Tibial nerve (tissue), 4 donors: ENCODE data around the gene SLN.

Source experiments
- EP300 ChIP-seq, 2 donors: sonication (generic); formaldehyde crosslinking; IDR thresholded peaks; one replicate each; pipeline ENCODE4 v1.6.1; 2017; ENCODE audit warnings: antibody characterized with exemption in 2 of 2, mild to moderate bottlenecking in 1 of 2
- POLR2A ChIP-seq, 2 donors: fragments of 450-650 bp; IDR thresholded peaks; one replicate each; pipeline ENCODE4 v1.6.1; 2017; ENCODE audit warnings: antibody characterized with exemption in 2 of 2, mild to moderate bottlenecking in 2 of 2, moderate library complexity in 2 of 2
- TF ChIP-seq, protein P1 (sequence below), 5 experiments: fragments of 200-600 bp in 3 of 5; fragments of 450-650 bp in 2 of 5; sonication (generic) in 3 of 5; IDR thresholded peaks; one replicate each; pipeline ENCODE4 v1.5.1; 2016 to 2019; ENCODE audit warnings: antibody characterized with exemption in 5 of 5, mild to moderate bottlenecking in 3 of 5, moderate library complexity in 2 of 5

GRCh38 chr11:107677924-107678631, 33.8 kb downstream of the SLN start:
- TF ChIP-seq, protein P1, sequence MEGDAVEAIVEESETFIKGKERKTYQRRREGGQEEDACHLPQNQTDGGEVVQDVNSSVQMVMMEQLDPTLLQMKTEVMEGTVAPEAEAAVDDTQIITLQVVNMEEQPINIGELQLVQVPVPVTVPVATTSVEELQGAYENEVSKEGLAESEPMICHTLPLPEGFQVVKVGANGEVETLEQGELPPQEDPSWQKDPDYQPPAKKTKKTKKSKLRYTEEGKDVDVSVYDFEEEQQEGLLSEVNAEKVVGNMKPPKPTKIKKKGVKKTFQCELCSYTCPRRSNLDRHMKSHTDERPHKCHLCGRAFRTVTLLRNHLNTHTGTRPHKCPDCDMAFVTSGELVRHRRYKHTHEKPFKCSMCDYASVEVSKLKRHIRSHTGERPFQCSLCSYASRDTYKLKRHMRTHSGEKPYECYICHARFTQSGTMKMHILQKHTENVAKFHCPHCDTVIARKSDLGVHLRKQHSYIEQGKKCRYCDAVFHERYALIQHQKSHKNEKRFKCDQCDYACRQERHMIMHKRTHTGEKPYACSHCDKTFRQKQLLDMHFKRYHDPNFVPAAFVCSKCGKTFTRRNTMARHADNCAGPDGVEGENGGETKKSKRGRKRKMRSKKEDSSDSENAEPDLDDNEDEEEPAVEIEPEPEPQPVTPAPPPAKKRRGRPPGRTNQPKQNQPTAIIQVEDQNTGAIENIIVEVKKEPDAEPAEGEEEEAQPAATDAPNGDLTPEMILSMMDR (IDR thresholded peaks at IDR 0.05) = no peak
- TF ChIP-seq POLR2A (IDR thresholded peaks at IDR 0.05) (no peak), EP300 (IDR thresholded peaks at IDR 0.05) (no peak)
